Liver (tissue), 9 donors: ENCODE results near the gene KLHL30. TPM values are rescaled to one million over a fixed set of nuclear protein-coding genes. Genes with fewer than 3 reads are reported as not detected.
"Not testable (repeated sequence)": the region's sequence is repeated elsewhere in the genome, so short reads cannot be mapped to it uniquely, and the experiment has no call there.

Experiments used
- DNase-seq: peaks from one replicate; pipeline ENCODE4 v3.0.0-alpha.2; 2017; ENCODE audit warnings: low spot score
- H3K27ac ChIP-seq, 2 donors: one replicate each; pipeline ENCODE4 v1.7.0; 2013; ENCODE audit warnings: inconsistent platforms in 2 of 2, low read length in 2 of 2, control low read depth in 1 of 2, low read depth in 1 of 2, mild to moderate bottlenecking in 1 of 2
- H3K27me3 ChIP-seq, 4 donors: one replicate each; pipeline versions ENCODE4 v1.6.1 to v1.7.0; 2013; ENCODE audit warnings: low read length in 3 of 4, inconsistent platforms in 1 of 4, mild to moderate bottlenecking in 1 of 4, moderate library complexity in 1 of 4; ENCODE audit not compliant: control insufficient read depth in 4 of 4, insufficient read depth in 4 of 4
- H3K36me3 ChIP-seq, 4 donors: one replicate each; pipeline versions ENCODE4 v1.6.1 to v1.7.0; 2013; ENCODE audit warnings: low read length in 3 of 4, mild to moderate bottlenecking in 3 of 4, low read depth in 1 of 4, moderate library complexity in 1 of 4; ENCODE audit not compliant: control insufficient read depth in 4 of 4, insufficient read depth in 3 of 4
- H3K4me1 ChIP-seq, 4 donors: one replicate each; pipeline versions ENCODE4 v1.6.1 to v1.7.0; 2013; ENCODE audit warnings: low read length in 3 of 4, mild to moderate bottlenecking in 3 of 4, moderate library complexity in 1 of 4; ENCODE audit not compliant: control insufficient read depth in 4 of 4, insufficient read depth in 4 of 4
- H3K4me3 ChIP-seq, 3 donors: one replicate each; pipeline versions ENCODE4 v1.6.1 to v1.7.0; 2013; ENCODE audit warnings: low read length in 3 of 3, control low read depth in 1 of 3, low read depth in 1 of 3, mild to moderate bottlenecking in 1 of 3
- H3K9ac ChIP-seq, 2 donors: one replicate each; pipeline ENCODE4 v1.7.0; 2013; ENCODE audit warnings: low read length in 2 of 2, mild to moderate bottlenecking in 2 of 2, moderate library complexity in 2 of 2, control low read depth in 1 of 2, low read depth in 1 of 2
- H3K9me3 ChIP-seq, 4 donors: one replicate each; pipeline versions ENCODE4 v1.6.1 to v1.7.0; 2013; ENCODE audit warnings: low read length in 3 of 4; ENCODE audit not compliant: control insufficient read depth in 4 of 4
- EGR1 ChIP-seq, 2 donors: IDR thresholded peaks; 2 replicates each; pipeline ENCODE4 v1.6.1; 2016 to 2018; ENCODE audit warnings: antibody characterized with exemption in 2 of 2, low read depth in 2 of 2
- HNF4A ChIP-seq, 2 donors: conservative IDR thresholded peaks; 2 replicates each; pipeline ENCODE4 v1.6.1; 2016; ENCODE audit warnings: antibody characterized with exemption in 2 of 2, mild to moderate bottlenecking in 2 of 2
- HNF4G ChIP-seq: IDR thresholded peaks from 2 replicates; pipeline ENCODE4 v1.6.1; 2016; ENCODE audit warnings: antibody characterized with exemption
- JUND ChIP-seq, 2 donors: IDR thresholded peaks; 2 replicates each; pipeline ENCODE4 v1.6.1; 2016; ENCODE audit warnings: antibody characterized with exemption in 2 of 2
- NR2F2 ChIP-seq: IDR thresholded peaks from 2 replicates; pipeline ENCODE4 v1.6.1; 2016; ENCODE audit warnings: antibody characterized with exemption
- RAD21 ChIP-seq, 2 donors: IDR thresholded peaks; 2 replicates each; pipeline ENCODE4 v1.6.1; 2016; ENCODE audit warnings: antibody characterized with exemption in 2 of 2, mild to moderate bottlenecking in 2 of 2
- RXRA ChIP-seq, 2 donors: IDR thresholded peaks; 2 replicates each; pipeline ENCODE4 v1.6.1; 2017 to 2018; ENCODE audit warnings: antibody characterized with exemption in 2 of 2, mild to moderate bottlenecking in 1 of 2
- TAF1 ChIP-seq: conservative IDR thresholded peaks from 2 replicates; pipeline ENCODE4 v1.6.1; 2016; ENCODE audit warnings: antibody characterized with exemption, mild to moderate bottlenecking
- YY1 ChIP-seq: IDR thresholded peaks from 2 replicates; pipeline ENCODE4 v1.6.1; 2016; ENCODE audit warnings: antibody characterized with exemption, mild to moderate bottlenecking
- WGBS: extraction: QIAGEN DNeasy Blood & Tissue Kit; methylation state at CpG from one replicate; pipeline ENCODE4 v1.1.7; 2013; 5-methylcytosine and 5-hydroxymethylcytosine counted together
- polyA plus RNA-seq, 2 donors: library from polyadenylated mRNA; stranded (reverse) in 1 of 2; unstranded in 1 of 2; fragments of 200-250 nt in 1 of 2; fragments of >200 nt in 1 of 2; fragmentation: Nextera tagmentation in 1 of 2; extraction: Ambion mirVana in 1 of 2; gene quantifications; one replicate each; pipeline versions ENCODE4 v1.2.1 to v1.2.3, GENCODE V29; 2013 to 2015
- total RNA-seq, 2 donors: library from RNA; depleted of rRNA; stranded (reverse); fragments of >200 nt; gene quantifications; one replicate each; pipeline ENCODE4 v1.2.3, GENCODE V29; 2014
- TF ChIP-seq, protein P1 (sequence below): IDR thresholded peaks from 2 replicates; pipeline ENCODE4 v1.6.1; 2016; ENCODE audit warnings: antibody characterized with exemption
- TF ChIP-seq, protein P2 (sequence below): IDR thresholded peaks from 2 replicates; pipeline ENCODE4 v1.6.1; 2016; ENCODE audit warnings: antibody characterized with exemption
- TF ChIP-seq, protein P3 (sequence below): IDR thresholded peaks from 2 replicates; pipeline ENCODE4 v1.6.1; 2016; ENCODE audit warnings: antibody characterized with exemption
- TF ChIP-seq, protein P4 (sequence below): fragments of 150-350 bp; IDR thresholded peaks from 2 replicates; pipeline ENCODE4 v1.5.1; 2017; ENCODE audit warnings: improper control_type of control experiment, low read depth, low read length; ENCODE audit not compliant: missing input control
- TF ChIP-seq, protein P5 (sequence below): IDR thresholded peaks from 2 replicates; pipeline ENCODE4 v1.6.1; 2016; ENCODE audit warnings: antibody characterized with exemption, mild to moderate bottlenecking
- donor health status: healthy.
- donor health status: healthy.
- donor health status: healthy.
- donor health status: healthy.
- donor health status: healthy.

The KLHL30 gene
- total and polyA plus RNA-seq, 4 donors: 0.05 to 0.08 TPM; not detected in 2

DNA sequence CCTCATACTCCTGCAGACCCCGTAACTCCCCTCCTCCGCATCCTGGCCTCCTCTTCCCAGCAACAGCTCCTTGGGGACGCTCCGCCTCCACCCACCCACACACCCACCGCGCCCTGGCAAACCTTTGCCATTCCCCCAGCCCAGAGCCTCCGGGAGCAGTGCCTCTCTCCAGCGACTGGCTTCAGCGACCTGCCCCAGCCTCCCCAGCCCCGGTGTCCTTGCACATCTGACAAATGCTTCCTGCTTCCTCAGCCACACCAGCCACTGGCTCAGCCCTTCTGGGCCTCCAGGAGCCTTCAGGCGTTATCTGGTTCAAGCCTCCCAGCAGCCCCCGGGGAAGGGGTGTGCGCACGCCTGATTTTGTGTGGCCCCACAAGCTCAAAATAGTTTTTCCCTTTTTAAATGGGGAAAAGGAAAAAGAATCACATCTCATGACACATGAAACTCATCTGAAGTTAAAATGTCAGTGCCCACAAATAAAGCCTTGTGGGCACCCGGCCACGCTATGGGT is 24.1 kb upstream of the KLHL30 start:
- H3K9ac ChIP-seq: no peak overlapping the region
- no peak for TF ChIP-seq HNF4G
- H3K4me1 ChIP-seq: peaks cover 0 to 3% (median 0%) of the 10 kb centered on the region in 4 donors
- H3K9me3 ChIP-seq: no peaks in the 10 kb centered on the region
- no peaks in the 10 kb centered on the region for H3K27me3 ChIP-seq
- WGBS: 83% methylated on average over 16 of the region's 16 CpGs
- no peak overlapping the region for H3K4me3 ChIP-seq
- no peak for DNase-seq
- no peak overlapping the region for H3K27ac ChIP-seq
- no peaks in the 10 kb centered on the region for H3K36me3 ChIP-seq

DNA sequence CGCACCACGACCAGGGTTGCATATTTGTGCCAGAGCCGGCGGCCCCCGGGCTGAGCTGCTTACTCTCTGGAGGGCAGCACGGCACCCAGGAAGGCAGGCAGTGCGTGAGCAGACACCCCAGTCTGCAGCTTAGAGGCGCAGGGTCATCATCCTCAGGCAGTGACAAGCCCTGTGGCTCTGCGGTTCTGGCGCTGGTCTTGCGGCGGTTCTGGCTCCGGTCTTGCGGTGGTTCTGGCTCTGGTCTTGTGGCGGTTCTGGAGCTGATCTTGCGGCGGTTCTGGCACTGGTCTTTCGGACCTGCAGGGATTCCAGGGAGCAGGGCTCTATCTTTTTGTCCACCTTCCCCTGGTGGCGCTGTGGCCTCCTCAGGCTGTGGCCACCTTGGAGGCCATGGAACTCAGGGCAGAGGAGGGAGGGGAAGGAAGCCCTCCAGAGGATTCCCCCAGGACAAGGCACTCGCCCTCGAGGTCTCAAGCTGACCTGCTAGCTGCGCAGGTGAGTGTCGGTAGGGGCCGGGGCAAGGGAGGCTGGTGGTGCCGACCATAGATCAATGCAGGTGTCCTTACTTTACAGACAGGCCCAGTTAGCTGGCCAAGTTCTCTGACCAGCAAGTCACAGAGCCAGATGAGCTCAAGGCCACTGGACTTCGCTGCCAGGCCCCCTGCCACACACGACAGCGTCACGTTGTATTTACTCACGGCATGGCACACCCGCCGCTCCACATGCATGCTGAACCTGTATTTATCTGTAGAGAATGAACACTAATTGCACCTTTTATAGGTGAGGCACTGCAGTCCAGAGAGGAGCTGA is 23.4 kb upstream of the KLHL30 start:
- Histone ChIP-seq H3K27me3 (no peaks in the 10 kb centered on the region), H3K36me3 (no peaks in the 10 kb centered on the region), H3K4me1 (peaks cover 0 to 3% (median 0%) of the 10 kb centered on the region in 4 donors), H3K9me3 (no peaks in the 10 kb centered on the region), H3K27ac (peak overlapping the region in 1 of 2 donors; percentile 32), H3K4me3 (no peak overlapping the region), H3K9ac (no peak overlapping the region)
- TF ChIP-seq, protein P1, sequence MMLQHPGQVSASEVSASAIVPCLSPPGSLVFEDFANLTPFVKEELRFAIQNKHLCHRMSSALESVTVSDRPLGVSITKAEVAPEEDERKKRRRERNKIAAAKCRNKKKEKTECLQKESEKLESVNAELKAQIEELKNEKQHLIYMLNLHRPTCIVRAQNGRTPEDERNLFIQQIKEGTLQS: no peak
- peak in 1 of 2 donors; percentile 72 for TF ChIP-seq HNF4A (conservative IDR thresholded peaks at IDR 0.05)
- TF ChIP-seq JUND (IDR thresholded peaks at IDR 0.05): no peak
- no peak for TF ChIP-seq NR2F2
- TF ChIP-seq, protein P2, sequence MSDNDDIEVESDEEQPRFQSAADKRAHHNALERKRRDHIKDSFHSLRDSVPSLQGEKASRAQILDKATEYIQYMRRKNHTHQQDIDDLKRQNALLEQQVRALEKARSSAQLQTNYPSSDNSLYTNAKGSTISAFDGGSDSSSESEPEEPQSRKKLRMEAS: no peak
- peak in 1 of 2 donors; percentile 73 for TF ChIP-seq RXRA (IDR thresholded peaks at IDR 0.05)
- no peak for TF ChIP-seq EGR1 (IDR thresholded peaks at IDR 0.05; ENCODE audit: low read depth in 2 of 2)
- no peak for TF ChIP-seq YY1
- TF ChIP-seq, protein P3, sequence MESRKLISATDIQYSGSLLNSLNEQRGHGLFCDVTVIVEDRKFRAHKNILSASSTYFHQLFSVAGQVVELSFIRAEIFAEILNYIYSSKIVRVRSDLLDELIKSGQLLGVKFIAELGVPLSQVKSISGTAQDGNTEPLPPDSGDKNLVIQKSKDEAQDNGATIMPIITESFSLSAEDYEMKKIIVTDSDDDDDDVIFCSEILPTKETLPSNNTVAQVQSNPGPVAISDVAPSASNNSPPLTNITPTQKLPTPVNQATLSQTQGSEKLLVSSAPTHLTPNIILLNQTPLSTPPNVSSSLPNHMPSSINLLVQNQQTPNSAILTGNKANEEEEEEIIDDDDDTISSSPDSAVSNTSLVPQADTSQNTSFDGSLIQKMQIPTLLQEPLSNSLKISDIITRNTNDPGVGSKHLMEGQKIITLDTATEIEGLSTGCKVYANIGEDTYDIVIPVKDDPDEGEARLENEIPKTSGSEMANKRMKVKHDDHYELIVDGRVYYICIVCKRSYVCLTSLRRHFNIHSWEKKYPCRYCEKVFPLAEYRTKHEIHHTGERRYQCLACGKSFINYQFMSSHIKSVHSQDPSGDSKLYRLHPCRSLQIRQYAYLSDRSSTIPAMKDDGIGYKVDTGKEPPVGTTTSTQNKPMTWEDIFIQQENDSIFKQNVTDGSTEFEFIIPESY: no peak
- TF ChIP-seq, protein P4, sequence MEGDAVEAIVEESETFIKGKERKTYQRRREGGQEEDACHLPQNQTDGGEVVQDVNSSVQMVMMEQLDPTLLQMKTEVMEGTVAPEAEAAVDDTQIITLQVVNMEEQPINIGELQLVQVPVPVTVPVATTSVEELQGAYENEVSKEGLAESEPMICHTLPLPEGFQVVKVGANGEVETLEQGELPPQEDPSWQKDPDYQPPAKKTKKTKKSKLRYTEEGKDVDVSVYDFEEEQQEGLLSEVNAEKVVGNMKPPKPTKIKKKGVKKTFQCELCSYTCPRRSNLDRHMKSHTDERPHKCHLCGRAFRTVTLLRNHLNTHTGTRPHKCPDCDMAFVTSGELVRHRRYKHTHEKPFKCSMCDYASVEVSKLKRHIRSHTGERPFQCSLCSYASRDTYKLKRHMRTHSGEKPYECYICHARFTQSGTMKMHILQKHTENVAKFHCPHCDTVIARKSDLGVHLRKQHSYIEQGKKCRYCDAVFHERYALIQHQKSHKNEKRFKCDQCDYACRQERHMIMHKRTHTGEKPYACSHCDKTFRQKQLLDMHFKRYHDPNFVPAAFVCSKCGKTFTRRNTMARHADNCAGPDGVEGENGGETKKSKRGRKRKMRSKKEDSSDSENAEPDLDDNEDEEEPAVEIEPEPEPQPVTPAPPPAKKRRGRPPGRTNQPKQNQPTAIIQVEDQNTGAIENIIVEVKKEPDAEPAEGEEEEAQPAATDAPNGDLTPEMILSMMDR: no peak
- TF ChIP-seq, protein P5, sequence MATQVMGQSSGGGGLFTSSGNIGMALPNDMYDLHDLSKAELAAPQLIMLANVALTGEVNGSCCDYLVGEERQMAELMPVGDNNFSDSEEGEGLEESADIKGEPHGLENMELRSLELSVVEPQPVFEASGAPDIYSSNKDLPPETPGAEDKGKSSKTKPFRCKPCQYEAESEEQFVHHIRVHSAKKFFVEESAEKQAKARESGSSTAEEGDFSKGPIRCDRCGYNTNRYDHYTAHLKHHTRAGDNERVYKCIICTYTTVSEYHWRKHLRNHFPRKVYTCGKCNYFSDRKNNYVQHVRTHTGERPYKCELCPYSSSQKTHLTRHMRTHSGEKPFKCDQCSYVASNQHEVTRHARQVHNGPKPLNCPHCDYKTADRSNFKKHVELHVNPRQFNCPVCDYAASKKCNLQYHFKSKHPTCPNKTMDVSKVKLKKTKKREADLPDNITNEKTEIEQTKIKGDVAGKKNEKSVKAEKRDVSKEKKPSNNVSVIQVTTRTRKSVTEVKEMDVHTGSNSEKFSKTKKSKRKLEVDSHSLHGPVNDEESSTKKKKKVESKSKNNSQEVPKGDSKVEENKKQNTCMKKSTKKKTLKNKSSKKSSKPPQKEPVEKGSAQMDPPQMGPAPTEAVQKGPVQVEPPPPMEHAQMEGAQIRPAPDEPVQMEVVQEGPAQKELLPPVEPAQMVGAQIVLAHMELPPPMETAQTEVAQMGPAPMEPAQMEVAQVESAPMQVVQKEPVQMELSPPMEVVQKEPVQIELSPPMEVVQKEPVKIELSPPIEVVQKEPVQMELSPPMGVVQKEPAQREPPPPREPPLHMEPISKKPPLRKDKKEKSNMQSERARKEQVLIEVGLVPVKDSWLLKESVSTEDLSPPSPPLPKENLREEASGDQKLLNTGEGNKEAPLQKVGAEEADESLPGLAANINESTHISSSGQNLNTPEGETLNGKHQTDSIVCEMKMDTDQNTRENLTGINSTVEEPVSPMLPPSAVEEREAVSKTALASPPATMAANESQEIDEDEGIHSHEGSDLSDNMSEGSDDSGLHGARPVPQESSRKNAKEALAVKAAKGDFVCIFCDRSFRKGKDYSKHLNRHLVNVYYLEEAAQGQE: no peak
- no peak for TF ChIP-seq TAF1
- TF ChIP-seq RAD21 (IDR thresholded peaks at IDR 0.05): no peak
- TF ChIP-seq HNF4G: no peak
- 77% methylated on average over 32 of the region's 32 CpGs for WGBS
- no peak for DNase-seq

DNA sequence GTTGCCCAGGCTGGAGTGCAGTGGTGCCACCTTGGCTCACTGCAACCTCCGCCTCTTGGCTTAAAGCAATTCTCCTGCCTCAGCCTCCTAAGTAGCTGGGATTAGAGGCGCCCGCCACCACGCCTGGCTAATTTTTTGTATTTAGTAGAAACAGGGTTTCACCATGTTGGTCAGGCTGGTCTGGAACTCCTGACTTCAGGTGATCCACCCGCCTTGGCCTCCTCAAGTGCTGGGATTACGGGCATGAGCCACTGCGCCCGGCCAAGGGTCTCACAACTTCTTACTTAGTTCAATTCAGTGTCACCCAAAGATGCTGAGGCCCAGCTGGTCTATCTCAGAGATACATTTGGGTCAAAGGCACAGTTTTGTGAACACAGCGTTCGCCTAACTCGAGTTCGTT is 22.8 kb upstream of the KLHL30 start:
- not testable (repeated sequence) for H3K4me1 ChIP-seq, H3K36me3 ChIP-seq, H3K9me3 ChIP-seq, DNase-seq, H3K27ac ChIP-seq, H3K4me3 ChIP-seq, H3K9ac ChIP-seq, H3K27me3 ChIP-seq
- 93% methylated on average over 12 of the region's 12 CpGs for WGBS
